GM12878 (cell line): ENCODE results near the gene PRTFDC1. TPM values are rescaled to one million over a fixed set of nuclear protein-coding genes. Genes with fewer than 3 reads are reported as not detected.

Source experiments
- ATAC-seq: fragments of 200-7000 bp; cut with Tn5 transposase; 3 replicates; pipeline ENCODE4 v1.9.1; 2020; ENCODE audit warnings: mild to moderate bottlenecking, moderate library complexity
- BruUV-seq: library from RNA; stranded (reverse); fragments of 400-500 nt; replicated peaks from 2 replicates; lab custom pipeline; 2021; lab: Mats Ljungman, UMichigan
- CTCF ChIA-PET: fragments of 300-600 bp; sonication (Branson Sonifier 250); formaldehyde crosslinking; extraction: SDS; loops from one replicate; lab custom pipeline; 2021; ENCODE audit warnings: inconsistent platforms; lab: Yijun Ruan, JAX
- POLR2A ChIA-PET: fragments of 350-600 bp; formaldehyde crosslinking; extraction: SDS; loops from one replicate; lab custom pipeline; 2021; ENCODE audit warnings: inconsistent platforms; lab: Charles Lee
- RAD21 ChIA-PET: fragments of 300-600 bp; sonication (Branson Sonifier 250); formaldehyde crosslinking; loops from one replicate; lab custom pipeline; 2023; ENCODE audit warnings: antibody characterized with exemption; ENCODE audit not compliant: unreplicated experiment; lab: Charles Lee
- SMC1A ChIA-PET: fragments of 300-600 bp; sonication (Branson Sonifier 250); formaldehyde crosslinking; loops from one replicate; lab custom pipeline; 2023; ENCODE audit not compliant: unreplicated experiment, uncharacterized antibody; lab: Charles Lee
- DNase-seq: peaks from one replicate; pipeline ENCODE4 v3.0.0-alpha.2; 2011; ENCODE audit warnings: low read depth, low spot score
- FAIRE-seq: peaks from 3 replicates; lab custom pipeline; 2011; peaks lifted over from hg19 to GRCh38; lab: Jason Lieb, UNC
- H2AFZ ChIP-seq: 2 replicates; pipeline ENCODE4 v1.6.0; 2011; ENCODE audit warnings: low read depth, low read length, control low read depth; ENCODE audit not compliant: control insufficient read depth
- H3K27ac ChIP-seq: 2 replicates; pipeline ENCODE4 v1.5.1; 2011; ENCODE audit warnings: control low read depth; ENCODE audit not compliant: control insufficient read depth, insufficient read depth
- H3K27me3 ChIP-seq, 2 experiments: replicated peaks in 1 of 2; 2 replicates each; pipeline versions ENCODE4 v1.6.0 to v1.6.1; 2011; ENCODE audit warnings: low read length in 1 of 2; ENCODE audit not compliant: control insufficient read depth in 2 of 2, insufficient read depth in 2 of 2
- H3K36me3 ChIP-seq, 2 experiments: 2 replicates each; pipeline ENCODE4 v1.5.1; 2011; ENCODE audit warnings: low read length in 1 of 2; ENCODE audit not compliant: control insufficient read depth in 2 of 2, insufficient read depth in 2 of 2
- H3K4me1 ChIP-seq: 2 replicates; pipeline ENCODE4 v1.6.1; 2011; ENCODE audit warnings: mild to moderate bottlenecking, low read length, moderate library complexity, mixed read lengths; ENCODE audit not compliant: control insufficient read depth, insufficient read depth
- H3K4me2 ChIP-seq: 2 replicates; pipeline ENCODE4 v1.6.0; 2011; ENCODE audit warnings: control low read depth; ENCODE audit not compliant: control insufficient read depth, insufficient read depth
- H3K4me3 ChIP-seq: fragments of 200-600 bp; sonication (generic); 2 replicates; pipeline ENCODE4 v1.5.1; 2016
- H3K79me2 ChIP-seq: 2 replicates; pipeline ENCODE4 v1.6.0; 2011; ENCODE audit warnings: low read length; ENCODE audit not compliant: control insufficient read depth, insufficient read depth
- H3K9ac ChIP-seq: 2 replicates; pipeline ENCODE4 v1.8.0; 2011; ENCODE audit warnings: low read length, control low read depth, mixed read lengths; ENCODE audit not compliant: control insufficient read depth, insufficient read depth
- H3K9me3 ChIP-seq: replicated peaks from 3 replicates; pipeline ENCODE4 v1.5.1; 2011; ENCODE audit warnings: mild to moderate bottlenecking, low read length; ENCODE audit not compliant: control insufficient read depth, insufficient read depth
- H4K20me1 ChIP-seq: 2 replicates; pipeline ENCODE4 v1.6.0; 2011; ENCODE audit not compliant: control insufficient read depth, insufficient read depth
- GATAD2B ChIP-seq: fragments of 450-650 bp; conservative IDR thresholded peaks from 2 replicates; pipeline ENCODE4 v1.6.1; 2017; ENCODE audit warnings: low read depth, mild to moderate bottlenecking, moderate library complexity
- HDGF ChIP-seq: fragments of 450-650 bp; IDR thresholded peaks from 2 replicates; pipeline ENCODE4 v1.6.1; 2016; ENCODE audit warnings: antibody characterized with exemption
- NBN ChIP-seq: fragments of 450-650 bp; IDR thresholded peaks from 2 replicates; pipeline ENCODE4 v1.6.1; 2016
- POU2F2 ChIP-seq: IDR thresholded peaks from 3 replicates; pipeline ENCODE4 v1.6.1; 2011; ENCODE audit warnings: low read depth, mild to moderate bottlenecking, low read length, borderline replicate concordance
- STAT3 ChIP-seq: IDR thresholded peaks from 2 replicates; pipeline ENCODE4 v1.6.1; 2011; ENCODE audit warnings: low read depth, low read length, improper control_type of control experiment
- YY1 ChIP-seq: IDR thresholded peaks from 2 replicates; pipeline ENCODE4 v1.6.1; 2011; ENCODE audit warnings: low read depth, mild to moderate bottlenecking, low read length
- ZNF622 ChIP-seq: fragments of 450-650 bp; IDR thresholded peaks from 2 replicates; pipeline ENCODE4 v1.6.1; 2017; ENCODE audit warnings: mild to moderate bottlenecking, inconsistent platforms
- ZZZ3 ChIP-seq: IDR thresholded peaks from 2 replicates; pipeline ENCODE4 v1.6.1; 2011; ENCODE audit warnings: low read depth; ENCODE audit not compliant: control insufficient read depth, insufficient read length
- WGBS: methylation state at CpG from one replicate; pipeline ENCODE4 v1.1.6; 2016; ENCODE audit warnings: low lambda C conversion rate; ENCODE audit not compliant: insufficient replicate concordance, insufficient coverage; ENCODE audit errors: missing lambda C conversion rate; 5-methylcytosine and 5-hydroxymethylcytosine counted together
- in situ Hi-C: fragments of 300-500 bp; cut with MboI; formaldehyde crosslinking; loops from 9 replicates; pipeline ENCODE4 v1.14.3; 2018; ENCODE audit warnings: mixed read lengths
- intact Hi-C: fragments of 100-400 bp; cut with micrococcal nuclease; formaldehyde crosslinking; loops from one replicate; pipeline ENCODE4 v1.14.2; 2022; ENCODE audit not compliant: unreplicated experiment
- polyA plus RNA-seq, 11 experiments: library from polyadenylated mRNA; depleted of rRNA in 4 of 11; unstranded in 6 of 11; stranded (reverse) in 5 of 11; fragments of >200 nt; fragmentation: Nextera tagmentation in 4 of 11; fragmentation: Illumina TruSeq in 1 of 11; extraction: Ambion mirVana in 4 of 11; extraction: Trizol in 1 of 11; gene quantifications; 1 replicate in 1 of 11; 2 replicates in 10 of 11; pipeline versions ENCODE4 v1.2.1 to v1.2.3, GENCODE V29; 2011 to 2016; ENCODE audit warnings: inconsistent platforms in 2 of 11, missing spikeins in 2 of 11, low read depth in 1 of 11
- total RNA-seq, 4 experiments: library from RNA; depleted of rRNA in 3 of 4; stranded (reverse); fragments of >200 nt in 3 of 4; fragmentation: Illumina TruSeq in 1 of 4; extraction: Trizol in 1 of 4; gene quantifications; 2 replicates each; pipeline versions ENCODE4 v1.2.1 to v1.2.3, GENCODE V29; 2013 to 2021
- TF ChIP-seq, protein P1 (sequence below): fragments of 150-350 bp; IDR thresholded peaks from 2 replicates; pipeline ENCODE4 v1.6.1; 2016; ENCODE audit warnings: low read depth, low read length
- TF ChIP-seq, protein P2 (sequence below): fragments of 150-350 bp; IDR thresholded peaks from 2 replicates; pipeline ENCODE4 v1.6.1; 2014; ENCODE audit warnings: mild to moderate bottlenecking, low read depth, low read length
- TF ChIP-seq, protein P3 (sequence below): IDR thresholded peaks from 2 replicates; pipeline ENCODE4 v1.6.1; 2012; ENCODE audit warnings: improper control_type of control experiment, low read depth, low read length; ENCODE audit not compliant: insufficient replicate concordance

PRTFDC1 gene
- total and polyA plus RNA-seq, 10 of the 15 experiments (the other 5 are each of a cell fraction or from before 2014, with no cell fraction given) = 5.5 to 17.3 (median 11.3) TPM

DNA sequence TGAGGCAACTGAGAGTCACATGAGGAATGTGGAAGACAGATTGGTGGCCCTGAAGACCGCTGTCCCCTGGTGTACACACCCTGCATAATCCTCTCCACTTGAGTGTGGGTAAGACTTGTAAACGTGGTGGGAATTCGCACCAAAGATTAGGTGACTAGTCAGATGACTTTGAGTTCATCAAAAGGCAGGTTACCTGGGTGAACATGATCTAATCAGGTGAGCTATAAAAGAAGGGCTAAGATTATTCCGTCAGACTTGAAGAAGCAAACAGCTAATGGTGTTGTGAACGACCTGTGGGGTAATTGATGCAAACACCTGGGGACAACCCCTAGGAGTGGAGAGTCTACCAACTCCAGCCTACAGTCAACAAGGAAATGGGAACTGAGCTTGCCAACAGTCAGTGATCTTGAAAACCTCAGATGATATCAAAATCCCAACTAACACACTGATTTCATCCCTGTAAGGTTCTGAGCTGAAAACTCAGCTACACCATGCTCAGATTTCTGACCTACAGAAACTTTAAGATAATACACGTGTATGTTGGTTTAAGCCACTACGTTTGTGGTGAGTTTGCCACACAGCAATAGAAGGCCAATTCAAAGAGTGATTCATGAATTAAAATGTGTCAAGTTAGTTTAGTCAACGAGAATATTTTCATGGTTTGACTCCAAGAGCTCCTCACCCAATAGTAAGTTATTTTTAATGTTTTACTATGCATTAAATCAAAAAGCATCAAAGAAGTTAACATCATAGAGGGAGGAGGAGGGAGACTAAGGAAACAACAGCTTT is 16.7 kb downstream of the PRTFDC1 start (continued):
- TF ChIP-seq, protein P1, sequence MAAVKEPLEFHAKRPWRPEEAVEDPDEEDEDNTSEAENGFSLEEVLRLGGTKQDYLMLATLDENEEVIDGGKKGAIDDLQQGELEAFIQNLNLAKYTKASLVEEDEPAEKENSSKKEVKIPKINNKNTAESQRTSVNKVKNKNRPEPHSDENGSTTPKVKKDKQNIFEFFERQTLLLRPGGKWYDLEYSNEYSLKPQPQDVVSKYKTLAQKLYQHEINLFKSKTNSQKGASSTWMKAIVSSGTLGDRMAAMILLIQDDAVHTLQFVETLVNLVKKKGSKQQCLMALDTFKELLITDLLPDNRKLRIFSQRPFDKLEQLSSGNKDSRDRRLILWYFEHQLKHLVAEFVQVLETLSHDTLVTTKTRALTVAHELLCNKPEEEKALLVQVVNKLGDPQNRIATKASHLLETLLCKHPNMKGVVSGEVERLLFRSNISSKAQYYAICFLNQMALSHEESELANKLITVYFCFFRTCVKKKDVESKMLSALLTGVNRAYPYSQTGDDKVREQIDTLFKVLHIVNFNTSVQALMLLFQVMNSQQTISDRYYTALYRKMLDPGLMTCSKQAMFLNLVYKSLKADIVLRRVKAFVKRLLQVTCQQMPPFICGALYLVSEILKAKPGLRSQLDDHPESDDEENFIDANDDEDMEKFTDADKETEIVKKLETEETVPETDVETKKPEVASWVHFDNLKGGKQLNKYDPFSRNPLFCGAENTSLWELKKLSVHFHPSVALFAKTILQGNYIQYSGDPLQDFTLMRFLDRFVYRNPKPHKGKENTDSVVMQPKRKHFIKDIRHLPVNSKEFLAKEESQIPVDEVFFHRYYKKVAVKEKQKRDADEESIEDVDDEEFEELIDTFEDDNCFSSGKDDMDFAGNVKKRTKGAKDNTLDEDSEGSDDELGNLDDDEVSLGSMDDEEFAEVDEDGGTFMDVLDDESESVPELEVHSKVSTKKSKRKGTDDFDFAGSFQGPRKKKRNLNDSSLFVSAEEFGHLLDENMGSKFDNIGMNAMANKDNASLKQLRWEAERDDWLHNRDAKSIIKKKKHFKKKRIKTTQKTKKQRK = no peak

DNA sequence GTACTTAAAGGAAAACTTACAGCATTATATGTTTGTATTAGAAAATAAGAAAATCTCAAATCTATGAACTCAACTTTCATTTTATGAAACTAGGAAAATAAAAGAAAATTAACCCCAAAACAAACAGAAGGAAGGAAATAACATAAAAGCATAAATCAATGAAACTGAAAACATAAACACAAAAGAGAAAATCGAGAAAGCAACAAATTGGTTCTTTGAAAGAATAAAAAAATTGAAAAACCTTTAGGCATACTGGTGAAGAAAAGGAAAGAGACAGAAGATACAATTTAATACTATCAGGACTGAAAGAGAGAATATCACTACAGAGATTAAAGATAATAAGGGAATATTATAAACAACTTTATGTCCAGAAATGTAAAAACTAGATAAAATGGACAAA is 21.2 kb downstream of the PRTFDC1 start:
- Histone ChIP-seq H4K20me1 (no peaks in the 10 kb centered on the region), H3K4me1 (peaks cover 6% of the 10 kb centered on the region), H3K79me2 (no peaks in the 10 kb centered on the region), H3K27me3 (no peaks in the 10 kb centered on the region), H3K9ac (no peak overlapping the region), H3K9me3 (no peaks in the 10 kb centered on the region; the same call in 2 of the 3 replicates), H3K4me3 (no peak overlapping the region), H2AFZ (no peak overlapping the region), H3K27ac (no peak overlapping the region), H3K36me3 (no peaks in the 10 kb centered on the region), H3K4me2 (no peak overlapping the region)
- in situ Hi-C loops = no loop called here
- ChIA-PET RAD21 (interaction anchor here (1.0 to 11.4 kb wide), 8 partner anchors 10 to 288 kb away, joined by 3 to 274 read pairs (median 18); partner anchors contain the start of gene PRTFDC1), CTCF (interaction anchor here (2.6 to 6.0 kb wide), 5 partner anchors 9 to 58 kb away, joined by 14 to 56 read pairs (median 37); partner anchors contain the start of gene PRTFDC1), SMC1A (interaction anchor here (1.8 to 11.7 kb wide), 12 partner anchors 8 to 205 kb away, joined by 9 to 338 read pairs (median 36); partner anchors contain the start of genes ARHGAP21 and PRTFDC1), POLR2A (interaction anchor here (1.3 to 9.1 kb wide), 6 partner anchors 8 to 203 kb away, joined by 3 to 103 read pairs (median 15); partner anchors contain the start of gene PRTFDC1)
- DNase-seq (no peak), FAIRE-seq (no peak), ATAC-seq (no peak)
- WGBS = 71% methylated on average over 1 of the region's 1 CpG
- intact Hi-C loops = no loop called here
- no TSS peak for BruUV-seq
- TF ChIP-seq YY1 = no peak
- no peak for TF ChIP-seq ZNF622
- TF ChIP-seq HDGF = no peak
- no peak for TF ChIP-seq GATAD2B
- TF ChIP-seq STAT3 = no peak
- TF ChIP-seq ZZZ3 = no peak
- TF ChIP-seq POU2F2 = no peak
- no peak for TF ChIP-seq NBN
- TF ChIP-seq, protein P2, sequence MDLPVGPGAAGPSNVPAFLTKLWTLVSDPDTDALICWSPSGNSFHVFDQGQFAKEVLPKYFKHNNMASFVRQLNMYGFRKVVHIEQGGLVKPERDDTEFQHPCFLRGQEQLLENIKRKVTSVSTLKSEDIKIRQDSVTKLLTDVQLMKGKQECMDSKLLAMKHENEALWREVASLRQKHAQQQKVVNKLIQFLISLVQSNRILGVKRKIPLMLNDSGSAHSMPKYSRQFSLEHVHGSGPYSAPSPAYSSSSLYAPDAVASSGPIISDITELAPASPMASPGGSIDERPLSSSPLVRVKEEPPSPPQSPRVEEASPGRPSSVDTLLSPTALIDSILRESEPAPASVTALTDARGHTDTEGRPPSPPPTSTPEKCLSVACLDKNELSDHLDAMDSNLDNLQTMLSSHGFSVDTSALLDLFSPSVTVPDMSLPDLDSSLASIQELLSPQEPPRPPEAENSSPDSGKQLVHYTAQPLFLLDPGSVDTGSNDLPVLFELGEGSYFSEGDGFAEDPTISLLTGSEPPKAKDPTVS = no peak
- TF ChIP-seq, protein P3, sequence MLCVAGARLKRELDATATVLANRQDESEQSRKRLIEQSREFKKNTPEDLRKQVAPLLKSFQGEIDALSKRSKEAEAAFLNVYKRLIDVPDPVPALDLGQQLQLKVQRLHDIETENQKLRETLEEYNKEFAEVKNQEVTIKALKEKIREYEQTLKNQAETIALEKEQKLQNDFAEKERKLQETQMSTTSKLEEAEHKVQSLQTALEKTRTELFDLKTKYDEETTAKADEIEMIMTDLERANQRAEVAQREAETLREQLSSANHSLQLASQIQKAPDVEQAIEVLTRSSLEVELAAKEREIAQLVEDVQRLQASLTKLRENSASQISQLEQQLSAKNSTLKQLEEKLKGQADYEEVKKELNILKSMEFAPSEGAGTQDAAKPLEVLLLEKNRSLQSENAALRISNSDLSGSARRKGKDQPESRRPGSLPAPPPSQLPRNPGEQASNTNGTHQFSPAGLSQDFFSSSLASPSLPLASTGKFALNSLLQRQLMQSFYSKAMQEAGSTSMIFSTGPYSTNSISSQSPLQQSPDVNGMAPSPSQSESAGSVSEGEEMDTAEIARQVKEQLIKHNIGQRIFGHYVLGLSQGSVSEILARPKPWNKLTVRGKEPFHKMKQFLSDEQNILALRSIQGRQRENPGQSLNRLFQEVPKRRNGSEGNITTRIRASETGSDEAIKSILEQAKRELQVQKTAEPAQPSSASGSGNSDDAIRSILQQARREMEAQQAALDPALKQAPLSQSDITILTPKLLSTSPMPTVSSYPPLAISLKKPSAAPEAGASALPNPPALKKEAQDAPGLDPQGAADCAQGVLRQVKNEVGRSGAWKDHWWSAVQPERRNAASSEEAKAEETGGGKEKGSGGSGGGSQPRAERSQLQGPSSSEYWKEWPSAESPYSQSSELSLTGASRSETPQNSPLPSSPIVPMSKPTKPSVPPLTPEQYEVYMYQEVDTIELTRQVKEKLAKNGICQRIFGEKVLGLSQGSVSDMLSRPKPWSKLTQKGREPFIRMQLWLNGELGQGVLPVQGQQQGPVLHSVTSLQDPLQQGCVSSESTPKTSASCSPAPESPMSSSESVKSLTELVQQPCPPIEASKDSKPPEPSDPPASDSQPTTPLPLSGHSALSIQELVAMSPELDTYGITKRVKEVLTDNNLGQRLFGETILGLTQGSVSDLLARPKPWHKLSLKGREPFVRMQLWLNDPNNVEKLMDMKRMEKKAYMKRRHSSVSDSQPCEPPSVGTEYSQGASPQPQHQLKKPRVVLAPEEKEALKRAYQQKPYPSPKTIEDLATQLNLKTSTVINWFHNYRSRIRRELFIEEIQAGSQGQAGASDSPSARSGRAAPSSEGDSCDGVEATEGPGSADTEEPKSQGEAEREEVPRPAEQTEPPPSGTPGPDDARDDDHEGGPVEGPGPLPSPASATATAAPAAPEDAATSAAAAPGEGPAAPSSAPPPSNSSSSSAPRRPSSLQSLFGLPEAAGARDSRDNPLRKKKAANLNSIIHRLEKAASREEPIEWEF = no peak
